Stomach smooth muscle (tissue), 2 donors: ENCODE measurements around the gene DOCK4.

Experiments
- H3K27ac ChIP-seq: one replicate; pipeline ENCODE4 v1.7.0; 2013; ENCODE audit warnings: mild to moderate bottlenecking, low read length, inconsistent platforms
- H3K27me3 ChIP-seq, 2 donors: one replicate each; pipeline ENCODE4 v1.7.0; 2013; ENCODE audit warnings: low read length in 2 of 2; ENCODE audit not compliant: insufficient read depth in 2 of 2, control insufficient read depth in 1 of 2
- H3K36me3 ChIP-seq, 2 donors: one replicate each; pipeline ENCODE4 v1.7.0; 2013; ENCODE audit warnings: low read length in 2 of 2; ENCODE audit not compliant: control insufficient read depth in 2 of 2, insufficient read depth in 2 of 2
- H3K4me1 ChIP-seq: one replicate; pipeline ENCODE4 v1.7.0; 2013; ENCODE audit warnings: low read length; ENCODE audit not compliant: control insufficient read depth, insufficient read depth
- H3K4me3 ChIP-seq, 2 donors: one replicate each; pipeline ENCODE4 v1.7.0; 2013; ENCODE audit warnings: low read length in 2 of 2
- H3K9ac ChIP-seq, 2 donors: one replicate each; pipeline ENCODE4 v1.7.0; 2013; ENCODE audit warnings: low read length in 2 of 2, mild to moderate bottlenecking in 1 of 2
- H3K9me3 ChIP-seq, 2 donors: one replicate each; pipeline ENCODE4 v1.7.0; 2013; ENCODE audit warnings: low read length in 2 of 2; ENCODE audit not compliant: control insufficient read depth in 2 of 2
- donor health status: healthy.
- donor health status: Pancreatic carcinoma.

DOCK4 gene

GRCh38 chr7:111873326-111873646 lies 332.9 kb downstream of the DOCK4 start:
- Histone ChIP-seq H3K36me3 (peaks cover 4 to 6% of the 10 kb centered on the region in 2 donors), H3K4me1 (no peaks in the 10 kb centered on the region), H3K9me3 (no peaks in the 10 kb centered on the region), H3K4me3 (no peak overlapping the region), H3K27ac (no peak overlapping the region), H3K27me3 (no peaks in the 10 kb centered on the region), H3K9ac (no peak overlapping the region)

GRCh38 chr7:111872450-111873325 lies 333.5 kb downstream of the DOCK4 start:
- no peak overlapping the region for H3K9ac ChIP-seq
- H3K9me3 ChIP-seq = no peaks in the 10 kb centered on the region
- H3K27me3 ChIP-seq = no peaks in the 10 kb centered on the region
- no peak overlapping the region for H3K27ac ChIP-seq
- H3K4me1 ChIP-seq = no peaks in the 10 kb centered on the region
- H3K4me3 ChIP-seq = no peak overlapping the region
- peaks cover 6 to 7% of the 10 kb centered on the region in 2 donors for H3K36me3 ChIP-seq

GRCh38 chr7:111871283-111871682 lies 334.9 kb downstream of the DOCK4 start:
- peaks cover 6 to 9% of the 10 kb centered on the region in 2 donors for H3K36me3 ChIP-seq
- H3K27me3 ChIP-seq = no peaks in the 10 kb centered on the region
- H3K27ac ChIP-seq = no peak overlapping the region

GRCh38 chr7:111869280-111869679 lies 336.9 kb downstream of the DOCK4 start:
- peaks cover 6 to 9% of the 10 kb centered on the region in 2 donors for H3K36me3 ChIP-seq
- H3K9ac ChIP-seq = no peak overlapping the region
- H3K9me3 ChIP-seq = no peaks in the 10 kb centered on the region
- H3K27ac ChIP-seq = no peak overlapping the region
- H3K27me3 ChIP-seq = no peaks in the 10 kb centered on the region
- no peaks in the 10 kb centered on the region for H3K4me1 ChIP-seq
- no peak overlapping the region for H3K4me3 ChIP-seq

More at GRCh38 chr7:111871283-111871682, 334.9 kb downstream of the DOCK4 start:
- no peak overlapping the region for H3K9ac ChIP-seq
- H3K9me3 ChIP-seq = no peaks in the 10 kb centered on the region
- no peaks in the 10 kb centered on the region for H3K4me1 ChIP-seq
- no peak overlapping the region for H3K4me3 ChIP-seq

- H3K27ac ChIP-seq = no peak overlapping the region
- no peaks in the 10 kb centered on the region for H3K27me3 ChIP-seq
- no peak overlapping the region for H3K4me3 ChIP-seq
- H3K36me3 ChIP-seq = peaks cover 6 to 9% of the 10 kb centered on the region in 2 donors
- no peaks in the 10 kb centered on the region for H3K9me3 ChIP-seq
- H3K9ac ChIP-seq = no peak overlapping the region
- H3K4me1 ChIP-seq = no peaks in the 10 kb centered on the region
These were observed 338.8 kb downstream of the DOCK4 start for GRCh38 chr7:111867348-111867931.

- H3K9ac ChIP-seq = no peak overlapping the region
- H3K27ac ChIP-seq = peak overlapping the region; percentile 18
- peaks cover 6 to 9% of the 10 kb centered on the region in 2 donors for H3K36me3 ChIP-seq
- no peaks in the 10 kb centered on the region for H3K27me3 ChIP-seq
- H3K4me3 ChIP-seq = no peak overlapping the region
- H3K4me1 ChIP-seq = no peaks in the 10 kb centered on the region
- H3K9me3 ChIP-seq = no peaks in the 10 kb centered on the region
These were observed 339.4 kb downstream of the DOCK4 start for GRCh38 chr7:111866787-111867186.

- Histone ChIP-seq H3K36me3 (peaks cover 10 to 13% of the 10 kb centered on the region in 2 donors), H3K27me3 (no peaks in the 10 kb centered on the region), H3K4me1 (no peaks in the 10 kb centered on the region), H3K4me3 (no peak overlapping the region), H3K27ac (peak overlapping the region; percentile 41), H3K9ac (no peak overlapping the region), H3K9me3 (no peaks in the 10 kb centered on the region)
These were observed 340.8 kb downstream of the DOCK4 start for GRCh38 chr7:111865430-111865829.

- peak overlapping the region; percentile 41 for H3K27ac ChIP-seq
- no peaks in the 10 kb centered on the region for H3K4me1 ChIP-seq
These were observed 341.8 kb downstream of the DOCK4 start for GRCh38 chr7:111864291-111864976.

GRCh38 chr7:111863269-111863668 lies 342.9 kb downstream of the DOCK4 start:
- H3K4me3 ChIP-seq = no peak overlapping the region
- no peaks in the 10 kb centered on the region for H3K27me3 ChIP-seq
- peaks cover 9% of the 10 kb centered on the region in 2 donors for H3K36me3 ChIP-seq
- H3K9me3 ChIP-seq = no peaks in the 10 kb centered on the region
- no peak overlapping the region for H3K9ac ChIP-seq
- no peaks in the 10 kb centered on the region for H3K4me1 ChIP-seq
- H3K27ac ChIP-seq = no peak overlapping the region

More at GRCh38 chr7:111864291-111864976, 341.8 kb downstream of the DOCK4 start:
- no peak overlapping the region for H3K9ac ChIP-seq
- peaks cover 10 to 14% of the 10 kb centered on the region in 2 donors for H3K36me3 ChIP-seq
- H3K27me3 ChIP-seq = no peaks in the 10 kb centered on the region
- H3K9me3 ChIP-seq = no peaks in the 10 kb centered on the region
- no peak overlapping the region for H3K4me3 ChIP-seq

- Histone ChIP-seq H3K4me3 (no peak overlapping the region), H3K27me3 (no peaks in the 10 kb centered on the region), H3K4me1 (no peaks in the 10 kb centered on the region), H3K36me3 (peaks cover 4 to 9% of the 10 kb centered on the region in 2 donors), H3K9me3 (no peaks in the 10 kb centered on the region), H3K27ac (no peak overlapping the region), H3K9ac (no peak overlapping the region)
These were observed 346.0 kb downstream of the DOCK4 start for GRCh38 chr7:111860248-111860647.
